Right lobe of liver (tissue), 4 donors: ENCODE measurements around the gene TOM1L2.
"Not testable (repeated sequence)": the region's sequence is repeated elsewhere in the genome, so short reads cannot be mapped to it uniquely, and the experiment has no call there.

Experiments
- POLR2A ChIP-seq: fragments of 450-650 bp; IDR thresholded peaks from one replicate; pipeline ENCODE4 v1.6.1; 2017; ENCODE audit warnings: antibody characterized with exemption, mild to moderate bottlenecking
- TF ChIP-seq, protein P1 (sequence below), 4 donors: fragments of 200-600 bp in 3 of 4; fragments of 450-650 bp in 1 of 4; IDR thresholded peaks; one replicate each; pipeline versions ENCODE4 v1.5.1 to v1.8.0; 2016 to 2022; ENCODE audit warnings: antibody characterized with exemption in 4 of 4, mild to moderate bottlenecking in 2 of 4
- donor health status: DM: no; HTN: no; CAD: no.
- donor health status: DM: no; HTN: no; CAD: no.
- donor health status: DM: no; HTN: yes; CAD: no.

DNA sequence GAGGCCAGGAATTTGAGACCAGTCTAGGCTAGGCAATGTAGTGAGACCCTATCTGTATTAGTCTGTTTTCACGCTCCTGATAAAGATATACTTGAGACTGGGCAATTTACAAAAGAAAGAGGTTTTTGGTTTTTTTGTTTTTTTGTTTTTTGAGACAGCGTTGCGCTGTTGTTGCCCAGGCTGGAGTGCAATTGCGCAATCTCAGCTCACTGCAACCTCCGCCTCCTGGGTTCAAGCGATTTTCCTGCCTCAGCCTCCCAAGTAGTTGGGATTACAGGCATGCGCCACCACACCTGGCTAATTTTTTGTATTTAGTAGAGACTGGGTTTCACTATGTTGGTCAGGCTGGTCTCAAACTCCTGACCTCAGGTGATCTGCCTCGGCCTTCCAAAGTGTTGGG is 23.7 kb upstream of the TOM1L2 start:
- TF ChIP-seq, protein P1, sequence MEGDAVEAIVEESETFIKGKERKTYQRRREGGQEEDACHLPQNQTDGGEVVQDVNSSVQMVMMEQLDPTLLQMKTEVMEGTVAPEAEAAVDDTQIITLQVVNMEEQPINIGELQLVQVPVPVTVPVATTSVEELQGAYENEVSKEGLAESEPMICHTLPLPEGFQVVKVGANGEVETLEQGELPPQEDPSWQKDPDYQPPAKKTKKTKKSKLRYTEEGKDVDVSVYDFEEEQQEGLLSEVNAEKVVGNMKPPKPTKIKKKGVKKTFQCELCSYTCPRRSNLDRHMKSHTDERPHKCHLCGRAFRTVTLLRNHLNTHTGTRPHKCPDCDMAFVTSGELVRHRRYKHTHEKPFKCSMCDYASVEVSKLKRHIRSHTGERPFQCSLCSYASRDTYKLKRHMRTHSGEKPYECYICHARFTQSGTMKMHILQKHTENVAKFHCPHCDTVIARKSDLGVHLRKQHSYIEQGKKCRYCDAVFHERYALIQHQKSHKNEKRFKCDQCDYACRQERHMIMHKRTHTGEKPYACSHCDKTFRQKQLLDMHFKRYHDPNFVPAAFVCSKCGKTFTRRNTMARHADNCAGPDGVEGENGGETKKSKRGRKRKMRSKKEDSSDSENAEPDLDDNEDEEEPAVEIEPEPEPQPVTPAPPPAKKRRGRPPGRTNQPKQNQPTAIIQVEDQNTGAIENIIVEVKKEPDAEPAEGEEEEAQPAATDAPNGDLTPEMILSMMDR (IDR thresholded peaks at IDR 0.05): not testable (repeated sequence)
- TF ChIP-seq POLR2A: not testable (repeated sequence)
